Amniotic epithelial cell (primary cell): ENCODE results near the gene TMPRSS5.
"Not testable (repeated sequence)": the region's sequence is repeated elsewhere in the genome, so short reads cannot be mapped to it uniquely, and the experiment has no call there.

ENCODE experiments used
- DNase-seq: peaks from one replicate; pipeline ENCODE4 v3.0.0-alpha.2; 2010; ENCODE audit warnings: low read depth

TMPRSS5 gene

DNA sequence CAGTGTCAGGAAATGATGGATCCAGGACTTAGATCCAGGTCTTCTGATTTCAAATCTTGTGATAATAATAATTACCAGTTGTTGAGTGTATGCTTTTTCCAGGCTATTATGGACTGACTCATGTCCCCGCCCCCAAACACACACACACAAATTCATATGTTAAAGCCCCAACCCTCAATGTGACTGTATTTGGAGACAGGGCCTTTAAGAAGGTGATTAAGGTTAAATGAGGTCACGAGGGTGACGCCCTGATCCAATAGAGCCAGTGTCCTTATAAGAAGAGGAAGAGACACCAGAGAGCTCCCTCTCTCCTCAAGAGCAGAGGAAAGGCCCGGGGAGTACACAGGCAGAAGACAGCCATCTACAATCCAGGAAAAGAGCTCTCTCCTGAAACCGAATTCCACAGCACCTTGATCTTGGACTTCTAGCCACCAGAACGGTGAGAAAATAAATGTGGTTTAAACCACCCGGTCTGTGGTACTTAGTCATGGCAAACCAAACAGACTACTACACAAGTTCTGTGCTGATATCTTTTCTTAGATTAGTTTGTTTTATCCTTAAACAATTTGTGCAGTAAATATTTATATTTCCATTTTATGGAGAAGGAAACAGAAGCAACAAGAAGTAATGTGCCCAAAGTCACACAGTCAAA lies 8.2 kb downstream of the TMPRSS5 start:
- peak; percentile 22 for DNase-seq

- DNase-seq, result no peak
Measured at GRCh38 chr11:113697111-113697510, 9.0 kb downstream of the TMPRSS5 start.

DNA sequence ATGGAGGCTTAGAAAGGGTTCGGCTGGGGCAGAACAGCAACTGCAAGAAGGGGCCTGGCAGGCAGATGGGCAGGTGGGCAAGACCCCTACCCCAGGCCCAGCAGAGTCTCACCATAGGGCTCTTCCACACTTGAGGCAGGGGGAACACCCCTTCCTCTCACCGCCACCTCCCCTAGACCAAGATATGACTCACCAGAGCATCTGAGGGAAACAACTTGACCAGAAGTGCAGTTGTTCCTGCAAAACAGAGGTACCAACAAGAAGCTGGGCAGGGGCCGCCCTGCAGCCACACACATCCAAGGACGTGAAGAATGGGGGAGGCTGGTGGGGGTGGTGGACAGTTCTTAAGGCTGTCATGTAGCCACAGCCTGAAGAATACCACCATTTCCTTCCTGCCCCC lies 10.9 kb downstream of the TMPRSS5 start:
- no peak for DNase-seq

DNA sequence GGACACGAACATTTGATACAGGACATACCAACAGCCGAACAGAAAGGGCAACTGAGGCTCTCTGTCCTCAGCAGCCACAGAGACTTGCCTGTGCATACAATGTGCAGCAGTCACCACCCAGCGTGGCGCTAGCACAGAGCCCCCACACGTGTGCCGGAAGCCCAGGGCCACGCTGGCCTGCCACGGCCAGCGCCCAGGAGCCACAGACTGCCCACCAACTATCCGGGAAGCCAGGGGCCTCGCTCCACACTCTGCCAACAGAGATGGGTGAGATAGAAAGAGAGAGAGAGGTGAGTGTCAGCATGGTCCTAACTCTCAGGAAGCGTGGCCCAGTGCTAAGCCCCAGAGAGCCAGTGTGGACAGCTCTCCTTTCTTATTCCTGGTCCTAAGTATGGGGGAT lies 11.7 kb downstream of the TMPRSS5 start:
- no peak for DNase-seq

DNA sequence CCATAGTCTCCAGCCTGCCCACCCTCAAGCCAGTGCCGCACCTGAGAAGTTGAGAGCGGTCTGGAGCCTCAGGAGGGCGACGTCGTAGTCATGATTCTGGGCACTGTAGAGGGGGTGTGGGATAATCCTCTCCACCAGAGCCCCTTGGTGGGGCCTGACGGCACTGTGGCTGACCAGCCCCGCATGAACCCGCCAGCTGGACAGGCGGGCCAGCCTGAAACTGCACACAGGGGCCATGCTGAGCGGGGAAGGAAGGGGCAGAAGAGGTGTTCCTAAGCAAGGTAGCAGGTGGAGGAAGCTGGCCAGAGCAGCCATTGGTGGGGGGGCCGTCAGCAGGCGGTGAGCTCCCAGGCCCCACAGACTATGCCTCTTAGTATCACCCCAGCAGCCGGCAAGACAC lies 13.1 kb downstream of the TMPRSS5 start:
- no peak for DNase-seq

- DNase-seq, result peak; percentile 79
Measured at GRCh38 chr11:113690619-113691569, 15.2 kb downstream of the TMPRSS5 start.

DNA sequence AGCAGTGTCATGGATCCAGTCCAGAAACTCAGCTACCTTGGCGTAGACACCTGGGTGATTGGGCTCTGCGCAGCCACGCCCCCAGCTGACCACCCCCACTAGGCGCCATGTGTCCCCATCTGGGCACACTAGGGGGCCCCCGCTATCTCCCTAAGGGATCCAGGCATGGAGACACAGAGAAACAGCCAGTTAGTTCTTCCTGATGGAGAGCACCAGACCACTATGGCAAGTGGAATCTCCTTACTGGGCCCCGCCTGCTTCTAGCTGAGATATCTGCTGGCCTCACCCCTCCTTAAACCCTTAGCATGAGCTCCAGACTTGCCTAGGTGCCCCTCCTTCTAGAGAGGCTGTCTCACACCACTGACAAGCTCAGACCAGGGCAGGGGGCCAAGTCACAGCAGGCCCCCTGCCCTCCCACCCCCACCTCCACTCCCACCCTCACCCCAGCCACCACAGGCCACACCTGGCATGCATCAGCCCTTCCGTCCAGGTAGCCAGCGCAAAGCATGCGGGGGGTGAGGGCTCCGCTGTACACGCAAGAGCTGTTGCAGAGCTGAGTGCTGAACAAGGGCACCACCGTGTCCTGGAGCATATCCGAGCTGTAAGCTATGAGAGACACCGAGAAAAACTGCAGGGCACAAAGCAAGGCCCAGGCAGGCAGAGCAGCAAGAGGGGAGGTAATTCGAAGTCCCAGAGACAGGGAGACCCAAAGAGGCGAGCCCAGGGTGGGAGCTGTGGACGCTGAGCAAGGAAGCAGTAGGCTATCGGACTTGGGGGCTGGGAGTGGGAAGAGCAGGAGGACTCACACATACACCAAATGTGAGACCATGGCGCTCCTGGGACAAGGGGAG lies 16.1 kb downstream of the TMPRSS5 start:
- no peak for DNase-seq

- DNase-seq, result no peak
Measured at GRCh38 chr11:113685654-113686359, 20.3 kb downstream of the TMPRSS5 start.

DNA sequence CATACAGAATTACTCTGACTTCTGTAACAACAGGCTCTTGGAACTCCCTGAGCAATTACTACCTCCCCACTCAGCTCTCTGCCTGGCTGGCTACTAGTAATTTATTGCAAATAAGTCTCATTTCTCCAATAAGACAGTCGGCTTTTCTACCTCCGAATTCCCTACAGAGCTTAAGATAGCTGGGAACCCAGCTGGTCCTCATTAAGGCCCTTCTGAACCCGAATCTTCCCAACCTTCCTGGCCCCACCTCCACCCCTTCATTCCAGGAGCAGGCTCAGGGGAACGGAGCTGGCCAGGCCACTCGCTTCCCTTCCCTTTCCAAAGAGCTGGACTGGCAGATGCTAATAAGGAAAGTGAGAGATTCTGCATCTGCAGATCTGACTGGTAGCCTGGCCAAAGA lies 21.6 kb downstream of the TMPRSS5 start:
- no peak for DNase-seq

- no peak for DNase-seq
Measured at GRCh38 chr11:113683481-113684046, 22.5 kb downstream of the TMPRSS5 start.

- DNase-seq, result peak; percentile 49
Measured at GRCh38 chr11:113681711-113682413, 24.2 kb downstream of the TMPRSS5 start.

GRCh38 chr11:113681282-113681681 lies 24.8 kb downstream of the TMPRSS5 start:
- no peak for DNase-seq

GRCh38 chr11:113677685-113678084 lies 28.4 kb downstream of the TMPRSS5 start:
- DNase-seq, result no peak

GRCh38 chr11:113675565-113675964 lies 30.5 kb downstream of the TMPRSS5 start:
- no peak for DNase-seq

DNA sequence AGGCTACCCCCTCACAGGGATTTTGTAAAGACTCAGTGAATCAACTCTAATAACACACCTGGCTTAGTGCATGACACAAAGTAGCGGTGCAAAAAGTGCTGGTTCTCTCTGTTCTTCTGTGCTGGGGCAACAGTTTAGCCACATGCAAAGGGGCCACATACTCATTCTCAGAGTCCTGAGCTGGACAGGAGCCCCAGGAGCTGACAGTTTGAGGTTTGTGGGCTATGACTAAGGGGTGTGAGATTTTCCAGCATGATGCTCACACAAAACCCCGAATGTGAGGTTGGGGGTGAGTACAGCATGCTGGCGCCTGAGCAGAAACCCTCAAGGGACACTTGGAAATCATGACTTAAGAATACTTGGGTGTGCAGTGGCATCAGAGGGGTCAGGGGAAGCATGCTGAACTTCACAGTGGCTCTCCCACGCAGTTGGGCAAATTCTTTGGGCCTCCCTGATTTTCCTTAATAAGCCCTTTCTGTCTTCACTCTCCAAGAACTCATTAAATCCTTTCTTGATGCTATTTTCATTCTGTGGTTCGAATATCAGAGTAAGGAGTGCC lies 31.0 kb downstream of the TMPRSS5 start:
- DNase-seq, result peak; percentile 91

DNA sequence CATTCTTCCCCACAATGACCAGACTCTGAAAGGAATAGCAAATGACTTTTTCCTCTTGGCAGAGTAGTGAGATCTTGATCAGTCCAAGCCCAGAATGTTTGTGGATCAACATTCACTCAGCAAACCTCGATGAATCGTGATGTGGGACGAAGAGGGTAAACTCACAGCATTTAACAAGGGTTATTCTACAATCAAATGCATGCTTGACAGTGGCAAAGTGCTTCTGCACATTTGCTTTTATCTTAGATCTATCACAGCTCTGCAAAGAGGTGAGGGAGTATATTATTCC lies 31.8 kb downstream of the TMPRSS5 start:
- DNase-seq, result no peak

- no peak for DNase-seq
Measured at GRCh38 chr11:113673550-113674396, 32.3 kb downstream of the TMPRSS5 start.

GRCh38 chr11:113671914-113672313 lies 34.2 kb downstream of the TMPRSS5 start:
- DNase-seq, result not testable (repeated sequence)

DNA sequence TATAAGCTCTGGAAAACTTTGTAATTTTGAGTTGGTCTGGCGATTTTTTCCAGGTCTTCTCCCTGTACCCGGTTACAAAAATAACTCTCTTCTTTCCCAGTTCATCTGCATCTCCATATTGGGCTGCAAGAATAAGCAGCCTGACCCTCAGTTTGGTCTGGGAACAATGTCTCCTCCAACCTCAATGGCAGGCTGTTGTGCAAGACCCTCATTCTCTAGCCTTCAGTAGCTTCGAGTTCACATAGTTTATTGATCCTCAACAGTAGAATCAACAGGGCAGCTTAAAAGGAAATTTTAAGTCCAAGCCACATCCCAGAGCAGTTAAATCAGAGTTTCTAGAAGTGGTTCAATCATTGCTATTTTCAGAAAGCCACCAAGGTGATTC lies 35.3 kb downstream of the TMPRSS5 start:
- DNase-seq, result no peak
